NCI-H510A treated with DMSO at 0.1 percent for 48 hours (cell line): ENCODE data around the gene HES4.
"Not testable (repeated sequence)": the region's sequence is repeated elsewhere in the genome, so short reads cannot be mapped to it uniquely, and the experiment has no call there.

Experiments
- DNase-seq: peaks from one replicate; lab custom pipeline; 2025; lab: John Stamatoyannopoulos, UW

The HES4 gene

GRCh38 chr1:997993-998744, 1.7 kb downstream of the HES4 start:
- DNase-seq, result no peak

- DNase-seq, result no peak
Measured at GRCh38 chr1:997713-997992, 2.2 kb downstream of the HES4 start.

GRCh38 chr1:996851-997712, 2.8 kb downstream of the HES4 start:
- DNase-seq, result no peak

GRCh38 chr1:995665-996633, 3.9 kb downstream of the HES4 start:
- DNase-seq, result no peak

- not testable (repeated sequence) for DNase-seq
Measured at GRCh38 chr1:994546-994945, 5.4 kb downstream of the HES4 start.

- DNase-seq, result no peak
Measured at GRCh38 chr1:993379-993995, 6.4 kb downstream of the HES4 start.

GRCh38 chr1:992362-992761, 7.5 kb downstream of the HES4 start:
- no peak for DNase-seq

GRCh38 chr1:991895-992294, 8.0 kb downstream of the HES4 start:
- no peak for DNase-seq

- not testable (repeated sequence) for DNase-seq
Measured at GRCh38 chr1:991275-991674, 8.6 kb downstream of the HES4 start.

- not testable (repeated sequence) for DNase-seq
Measured at GRCh38 chr1:988061-988460, 11.8 kb downstream of the HES4 start.

- DNase-seq, result no peak
Measured at GRCh38 chr1:985126-985525, 14.8 kb downstream of the HES4 start.

GRCh38 chr1:984476-984814, 15.5 kb downstream of the HES4 start:
- no peak for DNase-seq

- peak; percentile 69 for DNase-seq
Measured at GRCh38 chr1:983798-984475, 16.0 kb downstream of the HES4 start.

- no peak for DNase-seq
Measured at GRCh38 chr1:982765-983436, 17.0 kb downstream of the HES4 start.

GRCh38 chr1:981955-982558, 17.8 kb downstream of the HES4 start, which contains the start of gene PERM1:
Gene PERM1, minus strand, starts transcription at chr1:982093. Its CDS starts 1,064 bp downstream, at chr1:981029.
- no peak for DNase-seq

GRCh38 chr1:981491-981954, 18.4 kb downstream of the HES4 start:
- no peak for DNase-seq

GRCh38 chr1:980602-981395, 19.1 kb downstream of the HES4 start:
- no peak for DNase-seq

GRCh38 chr1:980137-980571, 19.7 kb downstream of the HES4 start:
- DNase-seq, result no peak

GRCh38 chr1:979744-980072, 20.2 kb downstream of the HES4 start:
- no peak for DNase-seq
